Measurements from ENCODE around the gene TNFRSF18.

TNFRSF18 gene

DNA sequence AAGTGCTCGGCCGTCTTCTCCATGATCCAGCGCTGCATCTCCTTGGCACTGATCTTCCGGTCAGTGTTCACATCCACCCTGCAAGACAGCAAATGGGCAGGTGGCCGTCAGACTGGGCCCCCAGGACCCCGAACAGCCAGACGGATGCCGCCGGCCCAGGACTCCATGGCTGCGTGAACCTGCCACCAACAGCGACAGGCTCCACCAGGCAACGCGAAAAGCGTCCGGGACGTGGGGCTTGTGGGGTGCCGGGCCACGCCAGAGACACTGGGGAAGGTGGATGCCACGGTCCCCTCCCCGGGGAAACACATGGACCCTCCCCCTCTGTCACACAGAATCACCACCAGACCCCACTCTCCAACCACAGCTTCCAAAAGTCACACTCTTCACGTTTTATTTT, 17.5 kb upstream of the TNFRSF18 start:
- DNase-seq (ENCODE audit: insufficient read length) (no peak), FAIRE-seq (no peak)
- TF ChIP-seq POLR2A (IDR thresholded peaks at IDR 0.05; ENCODE audit: low read depth, low read length), result no peak
- TF ChIP-seq TAF1 (IDR thresholded peaks at IDR 0.05; ENCODE audit: borderline replicate concordance, low read depth, low read length), result no peak
- TF ChIP-seq POLR2AphosphoS5 (IDR thresholded peaks at IDR 0.05; ENCODE audit: low read depth, low read length), result no peak

- no peak for DNase-seq (ENCODE audit: insufficient read length)
- no peak for TF ChIP-seq POLR2A (IDR thresholded peaks at IDR 0.05; ENCODE audit: low read depth, low read length)
- TF ChIP-seq POLR2AphosphoS5 (IDR thresholded peaks at IDR 0.05; ENCODE audit: low read depth, low read length), result no peak
- TF ChIP-seq TAF1 (IDR thresholded peaks at IDR 0.05; ENCODE audit: borderline replicate concordance, low read depth, low read length), result no peak
- FAIRE-seq, result no peak
Measured at GRCh38 chr1:1223321-1223720, 16.9 kb upstream of the TNFRSF18 start.

DNA sequence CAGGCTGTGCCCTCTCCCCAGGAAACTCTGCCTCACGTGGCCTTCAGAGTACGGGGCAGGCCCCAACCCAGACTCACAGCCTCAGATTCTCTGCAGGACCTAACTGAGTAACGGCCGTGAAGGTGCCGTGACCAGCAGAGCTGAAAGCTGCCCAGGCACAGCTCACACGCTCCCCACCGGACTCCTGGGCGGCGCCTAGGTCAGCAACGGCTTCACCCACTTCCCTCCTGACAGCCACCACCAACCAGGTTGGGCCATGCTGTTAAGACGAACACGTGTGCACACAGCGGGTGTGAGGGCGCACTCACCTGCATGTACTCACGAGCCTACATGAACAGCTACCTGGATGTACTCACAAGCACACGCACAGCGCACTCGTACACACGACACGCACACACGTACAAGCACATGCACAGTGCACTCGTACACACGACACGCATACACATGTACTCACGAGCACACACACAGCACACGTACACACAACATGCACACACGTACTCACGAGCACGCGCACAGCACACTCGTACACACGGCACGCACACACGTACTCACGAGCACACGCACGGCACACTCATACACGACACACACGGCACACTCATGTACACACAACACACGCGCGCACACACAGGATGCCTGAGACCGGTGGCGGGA, 16.3 kb upstream of the TNFRSF18 start:
- FAIRE-seq (no peak), DNase-seq (ENCODE audit: insufficient read length) (no peak)
- TF ChIP-seq POLR2A (IDR thresholded peaks at IDR 0.05; ENCODE audit: low read depth, low read length) (no peak), TAF1 (IDR thresholded peaks at IDR 0.05; ENCODE audit: borderline replicate concordance, low read depth, low read length) (no peak), POLR2AphosphoS5 (IDR thresholded peaks at IDR 0.05; ENCODE audit: low read depth, low read length) (peak; percentile 38; the same call in 1 of the 2 replicates)

DNA sequence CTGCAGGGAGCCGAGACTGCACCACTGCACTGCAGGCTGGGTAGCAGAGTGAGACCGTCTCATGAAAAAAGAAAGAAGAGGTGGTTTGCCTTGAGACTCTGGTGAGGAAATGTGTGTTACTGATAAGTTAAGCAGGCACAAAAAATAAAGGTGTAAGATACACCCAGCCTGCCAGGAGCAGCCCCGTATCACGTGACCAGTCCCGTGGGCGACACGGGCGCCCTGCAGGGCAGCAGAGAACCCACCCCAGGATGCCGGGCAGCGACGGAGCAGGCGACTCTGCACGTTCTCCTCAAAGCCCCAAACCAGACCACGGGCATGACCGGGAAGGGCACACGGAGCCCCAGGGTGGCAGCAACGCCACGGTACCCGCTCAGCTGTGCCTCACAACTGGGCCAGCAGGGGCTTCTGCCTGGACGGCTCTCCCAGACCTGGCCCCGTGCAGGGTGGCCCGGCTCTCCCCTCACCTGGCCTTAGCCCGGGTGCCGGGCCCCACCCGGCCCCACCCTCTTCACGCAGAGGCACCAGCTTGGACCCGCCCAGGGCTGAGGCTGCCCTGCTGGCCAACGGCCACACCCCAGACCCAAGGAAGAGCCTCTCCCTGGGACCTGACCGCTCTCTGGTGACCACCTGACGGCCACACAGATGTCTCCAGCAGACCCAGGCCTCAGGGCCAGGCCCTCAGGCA, 15.6 kb upstream of the TNFRSF18 start:
- no peak for DNase-seq (ENCODE audit: insufficient read length)
- TF ChIP-seq TAF1 (IDR thresholded peaks at IDR 0.05; ENCODE audit: borderline replicate concordance, low read depth, low read length), result no peak
- no peak for TF ChIP-seq POLR2A (IDR thresholded peaks at IDR 0.05; ENCODE audit: low read depth, low read length)
- TF ChIP-seq POLR2AphosphoS5 (IDR thresholded peaks at IDR 0.05; ENCODE audit: low read depth, low read length), result no peak
- no peak for FAIRE-seq

GRCh38 chr1:1220197-1220596, 13.8 kb upstream of the TNFRSF18 start:
- FAIRE-seq (no peak), DNase-seq (ENCODE audit: insufficient read length) (no peak)
- TF ChIP-seq POLR2A (IDR thresholded peaks at IDR 0.05; ENCODE audit: low read depth, low read length) (no peak), TAF1 (IDR thresholded peaks at IDR 0.05; ENCODE audit: borderline replicate concordance, low read depth, low read length) (no peak), POLR2AphosphoS5 (IDR thresholded peaks at IDR 0.05; ENCODE audit: low read depth, low read length) (no peak)

- DNase-seq (ENCODE audit: insufficient read length), result no peak
- TF ChIP-seq TAF1 (IDR thresholded peaks at IDR 0.05; ENCODE audit: borderline replicate concordance, low read depth, low read length) (no peak), POLR2AphosphoS5 (IDR thresholded peaks at IDR 0.05; ENCODE audit: low read depth, low read length) (no peak), POLR2A (IDR thresholded peaks at IDR 0.05; ENCODE audit: low read depth, low read length) (no peak)
- no peak for FAIRE-seq
Measured at GRCh38 chr1:1219341-1219740, 12.9 kb upstream of the TNFRSF18 start.

- DNase-seq (ENCODE audit: insufficient read length), result no peak
- no peak for FAIRE-seq
- TF ChIP-seq POLR2A (IDR thresholded peaks at IDR 0.05; ENCODE audit: low read depth, low read length) (no peak), TAF1 (IDR thresholded peaks at IDR 0.05; ENCODE audit: borderline replicate concordance, low read depth, low read length) (no peak), POLR2AphosphoS5 (IDR thresholded peaks at IDR 0.05; ENCODE audit: low read depth, low read length) (no peak)
Measured at GRCh38 chr1:1218524-1219200, 12.3 kb upstream of the TNFRSF18 start.

DNA sequence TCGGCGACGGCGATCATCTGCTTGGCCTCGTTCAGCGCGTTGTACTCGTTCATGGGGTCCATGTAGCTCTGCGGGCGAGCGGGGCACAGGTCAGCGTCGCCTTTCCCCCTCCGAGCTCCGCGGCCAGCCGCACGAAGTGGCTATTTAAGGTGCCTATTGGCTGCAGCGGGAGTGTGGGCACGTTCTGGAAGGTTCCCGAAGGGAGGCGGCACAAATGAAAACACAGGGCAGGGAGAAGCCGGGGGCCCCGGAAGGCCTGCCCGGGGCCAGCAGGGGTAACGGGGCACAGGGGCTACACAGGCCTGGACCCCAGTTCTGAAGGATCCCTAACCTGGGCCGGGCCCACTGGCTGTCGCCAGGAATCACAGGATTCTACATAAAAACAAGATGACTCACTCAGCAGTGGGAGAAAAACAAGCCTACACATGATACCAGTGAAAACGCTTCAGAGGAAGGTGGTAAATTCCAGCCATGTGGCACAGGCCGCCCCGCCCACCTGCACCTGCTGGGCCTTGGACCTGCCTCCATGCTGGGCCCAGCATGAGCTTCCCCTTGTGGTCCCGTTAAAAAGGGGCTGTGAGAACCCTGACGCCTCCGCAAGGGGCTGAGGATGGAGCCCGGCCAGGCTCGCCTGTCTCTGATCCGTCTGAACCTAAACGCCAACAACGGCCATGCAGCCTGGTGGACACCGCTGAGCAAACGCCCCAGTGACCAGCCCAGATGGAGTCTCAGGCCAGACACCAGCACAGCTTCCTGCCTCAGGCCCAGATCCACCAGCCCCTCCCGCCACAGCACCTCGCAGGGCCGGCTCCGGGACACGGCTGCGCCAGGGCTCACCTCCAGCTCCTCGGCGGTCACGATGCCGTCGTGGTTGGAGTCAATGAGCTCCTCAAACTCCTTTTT, 11.5 kb upstream of the TNFRSF18 start:
- DNase-seq (ENCODE audit: insufficient read length) (no peak), FAIRE-seq (no peak)
- TF ChIP-seq POLR2A (IDR thresholded peaks at IDR 0.05; ENCODE audit: low read depth, low read length) (no peak), POLR2AphosphoS5 (IDR thresholded peaks at IDR 0.05; ENCODE audit: low read depth, low read length) (0 out of 2 replicates have a peak, but pooled peaks have one; percentile 25), TAF1 (IDR thresholded peaks at IDR 0.05; ENCODE audit: borderline replicate concordance, low read depth, low read length) (no peak)

GRCh38 chr1:1216770-1217620, 10.6 kb upstream of the TNFRSF18 start:
- DNase-seq (ENCODE audit: insufficient read length) (no peak), FAIRE-seq (no peak)
- TF ChIP-seq POLR2A (IDR thresholded peaks at IDR 0.05; ENCODE audit: low read depth, low read length) (no peak), TAF1 (IDR thresholded peaks at IDR 0.05; ENCODE audit: borderline replicate concordance, low read depth, low read length) (no peak), POLR2AphosphoS5 (IDR thresholded peaks at IDR 0.05; ENCODE audit: low read depth, low read length) (no peak)

Data from GM12892 (cell line).